ENCODE data around the gene WDR18. TPM values are rescaled to one million over a fixed set of nuclear protein-coding genes. Genes with fewer than 3 reads are reported as not detected.
A peak's percentile ranks its signal among the peaks of the same experiment; 100 is the strongest.

Gene WDR18
- total and polyA plus RNA-seq, 2 donors from 2014 or later, result 40.3 to 77.2 TPM

DNA sequence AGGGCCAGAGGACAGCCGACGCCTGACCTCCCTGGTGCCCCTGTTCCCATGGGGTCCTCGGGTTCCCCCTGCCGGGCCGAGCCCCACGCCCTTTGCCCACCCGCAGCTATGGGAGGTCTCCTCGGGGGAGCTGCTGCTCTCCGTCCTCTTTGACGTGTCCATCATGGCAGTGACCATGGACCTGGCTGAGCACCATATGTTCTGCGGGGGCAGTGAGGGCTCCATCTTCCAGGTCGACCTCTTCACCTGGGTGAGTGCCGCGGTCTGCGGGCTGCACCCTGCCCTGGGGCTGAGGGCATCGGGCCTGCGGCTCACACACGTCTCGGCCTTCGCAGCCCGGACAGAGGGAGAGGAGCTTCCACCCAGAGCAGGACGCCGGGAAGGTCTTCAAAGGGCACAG is 6.6 kb downstream of the WDR18 start:
- Histone ChIP-seq H3K4me3 (ENCODE audit: low read length in 3 of 3) (no peak overlapping the region), H3K27me3 (ENCODE audit: control insufficient read depth, insufficient read depth, low read length) (no peaks in the 10 kb centered on the region), H3K9ac (ENCODE audit: low read length in 3 of 3) (no peak overlapping the region), H3K36me3 (ENCODE audit: control insufficient read depth in 2 of 3, insufficient read depth in 3 of 3, low read length in 3 of 3) (peaks cover 0 to 11% (median 0%) of the 10 kb centered on the region in 3 donors), H3K4me1 (ENCODE audit: control insufficient read depth in 2 of 3, insufficient read depth in 2 of 3, low read depth in 1 of 3, low read length in 3 of 3) (peaks cover 0 to 8% (median 7%) of the 10 kb centered on the region in 3 donors), H3K27ac (ENCODE audit: low read depth in 2 of 2, low read length in 2 of 2) (no peak overlapping the region), H3K9me3 (ENCODE audit: control insufficient read depth in 2 of 3, insufficient read depth in 1 of 3, low read length in 3 of 3) (no peaks in the 10 kb centered on the region)
- no peak for FAIRE-seq
- TF ChIP-seq, protein P1, sequence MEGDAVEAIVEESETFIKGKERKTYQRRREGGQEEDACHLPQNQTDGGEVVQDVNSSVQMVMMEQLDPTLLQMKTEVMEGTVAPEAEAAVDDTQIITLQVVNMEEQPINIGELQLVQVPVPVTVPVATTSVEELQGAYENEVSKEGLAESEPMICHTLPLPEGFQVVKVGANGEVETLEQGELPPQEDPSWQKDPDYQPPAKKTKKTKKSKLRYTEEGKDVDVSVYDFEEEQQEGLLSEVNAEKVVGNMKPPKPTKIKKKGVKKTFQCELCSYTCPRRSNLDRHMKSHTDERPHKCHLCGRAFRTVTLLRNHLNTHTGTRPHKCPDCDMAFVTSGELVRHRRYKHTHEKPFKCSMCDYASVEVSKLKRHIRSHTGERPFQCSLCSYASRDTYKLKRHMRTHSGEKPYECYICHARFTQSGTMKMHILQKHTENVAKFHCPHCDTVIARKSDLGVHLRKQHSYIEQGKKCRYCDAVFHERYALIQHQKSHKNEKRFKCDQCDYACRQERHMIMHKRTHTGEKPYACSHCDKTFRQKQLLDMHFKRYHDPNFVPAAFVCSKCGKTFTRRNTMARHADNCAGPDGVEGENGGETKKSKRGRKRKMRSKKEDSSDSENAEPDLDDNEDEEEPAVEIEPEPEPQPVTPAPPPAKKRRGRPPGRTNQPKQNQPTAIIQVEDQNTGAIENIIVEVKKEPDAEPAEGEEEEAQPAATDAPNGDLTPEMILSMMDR (IDR thresholded peaks at IDR 0.05; ENCODE audit: borderline replicate concordance, extremely low read depth, insufficient read depth), result no peak
- intact Hi-C loops (cut with DNase I), result no loop called here
- no peak for DNase-seq

DNA sequence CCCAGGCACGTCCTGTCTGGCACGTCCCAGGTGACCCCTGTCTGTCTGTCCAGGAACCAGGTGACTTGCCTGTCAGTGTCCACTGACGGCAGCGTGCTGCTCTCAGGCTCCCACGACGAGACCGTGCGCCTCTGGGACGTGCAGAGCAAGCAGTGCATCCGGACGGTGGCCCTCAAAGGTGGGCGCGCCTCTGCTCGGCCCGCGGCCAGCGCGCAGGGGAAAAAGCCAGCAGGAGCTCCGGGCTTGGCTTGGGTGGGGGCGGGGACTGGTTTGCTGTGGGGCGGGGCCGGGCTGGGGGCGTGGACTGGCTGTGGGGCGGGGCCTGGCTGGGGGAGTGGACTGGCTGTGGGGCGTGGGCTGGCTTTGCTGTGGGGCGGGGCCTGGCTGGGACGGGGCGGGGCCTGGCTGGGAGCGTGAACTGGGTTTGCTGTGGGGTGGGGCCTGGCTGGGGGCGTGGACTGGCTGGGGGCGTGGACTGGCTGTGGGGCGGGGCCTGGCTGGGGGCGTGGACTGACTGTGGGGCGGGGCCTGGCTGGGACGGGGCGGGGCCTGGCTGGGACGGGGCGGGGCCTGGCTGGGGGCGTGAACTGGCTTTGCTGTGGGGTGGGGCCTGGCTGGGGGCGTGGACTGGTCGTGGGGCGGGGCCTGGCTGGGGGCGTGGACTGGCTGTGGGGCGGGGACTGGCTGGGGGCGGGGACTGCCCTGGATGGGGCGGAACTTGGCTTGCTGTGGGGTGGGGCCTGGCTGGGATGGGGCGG is 7.2 kb downstream of the WDR18 start:
- intact Hi-C loops (cut with DNase I), result no loop called here
- DNase-seq (peak in 2 of 5 donors; percentile 29 to 83), FAIRE-seq (no peak)
- Histone ChIP-seq H3K9me3 (ENCODE audit: control insufficient read depth in 2 of 3, insufficient read depth in 1 of 3, low read length in 3 of 3) (no peaks in the 10 kb centered on the region), H3K4me1 (ENCODE audit: control insufficient read depth in 2 of 3, insufficient read depth in 2 of 3, low read depth in 1 of 3, low read length in 3 of 3) (peaks cover 0 to 14% (median 14%) of the 10 kb centered on the region in 3 donors), H3K4me3 (ENCODE audit: low read length in 3 of 3) (no peak overlapping the region), H3K27ac (ENCODE audit: low read depth in 2 of 2, low read length in 2 of 2) (no peak overlapping the region), H3K27me3 (ENCODE audit: control insufficient read depth, insufficient read depth, low read length) (peaks cover 2% of the 10 kb centered on the region), H3K9ac (ENCODE audit: low read length in 3 of 3) (no peak overlapping the region), H3K36me3 (ENCODE audit: control insufficient read depth in 2 of 3, insufficient read depth in 3 of 3, low read length in 3 of 3) (peaks cover 0 to 11% (median 0%) of the 10 kb centered on the region in 3 donors)
- TF ChIP-seq, protein P1 (IDR thresholded peaks at IDR 0.05; ENCODE audit: borderline replicate concordance, extremely low read depth, insufficient read depth), result no peak

DNA sequence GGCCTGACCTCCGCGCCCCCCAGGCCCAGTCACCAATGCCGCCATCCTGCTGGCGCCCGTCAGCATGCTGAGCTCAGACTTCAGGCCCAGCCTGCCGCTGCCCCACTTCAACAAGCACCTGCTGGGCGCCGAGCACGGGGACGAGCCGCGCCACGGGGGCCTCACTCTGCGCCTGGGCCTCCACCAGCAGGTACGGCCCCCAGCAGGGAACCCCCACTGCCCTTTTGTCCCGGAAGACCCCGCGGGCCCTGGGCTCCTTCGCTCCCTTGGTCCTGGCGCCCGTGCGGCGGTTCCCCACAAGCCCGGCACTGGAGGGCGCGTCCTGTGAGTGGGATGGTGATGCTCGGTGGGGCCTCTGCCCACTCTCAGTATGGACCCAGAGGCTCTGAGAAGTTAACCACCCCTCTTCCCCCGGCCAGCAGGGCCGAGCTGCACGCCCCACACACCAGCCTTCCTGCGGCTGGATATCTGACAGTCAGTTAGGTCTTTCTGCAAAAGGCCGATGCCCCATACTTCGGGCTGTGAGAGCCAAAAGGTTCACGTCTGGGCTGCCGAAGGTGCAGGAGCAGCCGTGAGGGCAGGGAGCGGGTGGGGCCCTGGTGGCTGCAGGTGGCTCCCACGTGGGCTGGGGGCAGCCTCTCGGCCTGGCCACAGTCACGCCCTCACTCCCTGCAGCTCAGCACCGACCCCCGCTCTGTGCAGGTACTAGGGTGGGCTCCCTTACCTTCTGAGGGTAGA is 8.0 kb downstream of the WDR18 start:
- DNase-seq (no peak), FAIRE-seq (no peak)
- intact Hi-C loops (cut with DNase I), result no loop called here
- TF ChIP-seq, protein P1 (IDR thresholded peaks at IDR 0.05; ENCODE audit: borderline replicate concordance, extremely low read depth, insufficient read depth), result no peak
- Histone ChIP-seq H3K9me3 (ENCODE audit: control insufficient read depth in 2 of 3, insufficient read depth in 1 of 3, low read length in 3 of 3) (no peaks in the 10 kb centered on the region), H3K36me3 (ENCODE audit: control insufficient read depth in 2 of 3, insufficient read depth in 3 of 3, low read length in 3 of 3) (peaks cover 0 to 6% (median 0%) of the 10 kb centered on the region in 3 donors), H3K4me3 (ENCODE audit: low read length in 3 of 3) (no peak overlapping the region), H3K27me3 (ENCODE audit: control insufficient read depth, insufficient read depth, low read length) (peaks cover 2% of the 10 kb centered on the region), H3K9ac (ENCODE audit: low read length in 3 of 3) (no peak overlapping the region), H3K27ac (ENCODE audit: low read depth in 2 of 2, low read length in 2 of 2) (peak overlapping the region in 1 of 2 donors; percentile 87), H3K4me1 (ENCODE audit: control insufficient read depth in 2 of 3, insufficient read depth in 2 of 3, low read depth in 1 of 3, low read length in 3 of 3) (peaks cover 0 to 15% (median 14%) of the 10 kb centered on the region in 3 donors)
